Measurements from ENCODE around the gene LRRC15.

LRRC15 gene

GRCh38 chr3:194382892-194383223 lies 13.3 kb upstream of the LRRC15 start:
- H2AFZ ChIP-seq (ENCODE audit: insufficient read depth, low read length, poor library complexity) = no peak overlapping the region
- WGBS (ENCODE audit: extremely low coverage, insufficient coverage, insufficient read length) = no CpG with 5 or more reads among the region's 9 CpGs
- H3K27me3 ChIP-seq (ENCODE audit: insufficient read depth, low read length) = no peaks in the 10 kb centered on the region
- no peak overlapping the region for H3K4ac ChIP-seq (ENCODE audit: low read depth, low read length)
- H3K23ac ChIP-seq (ENCODE audit: low read length) = no peak overlapping the region
- H3K14ac ChIP-seq (ENCODE audit: low read length) = no peak overlapping the region
- DNase-seq = no peak
- H3K9me3 ChIP-seq (ENCODE audit: insufficient read depth, low read depth, low read length) = no peaks in the 10 kb centered on the region
- no peak overlapping the region for H2AK5ac ChIP-seq (ENCODE audit: low read length)
- peaks cover 0 to 2% of the 10 kb centered on the region in 2 experiments for H3K4me1 ChIP-seq (ENCODE audit: control insufficient read depth in 1 of 2, insufficient read depth in 2 of 2, low read length in 2 of 2)
- no peak overlapping the region for H4K12ac ChIP-seq (ENCODE audit: low read depth, low read length)
- no peak overlapping the region for H3K4me3 ChIP-seq (ENCODE audit: low read depth, low read length)
- no peaks in the 10 kb centered on the region for H3K36me3 ChIP-seq (ENCODE audit: control insufficient read depth in 1 of 2, insufficient read depth in 2 of 2, low read length in 2 of 2)
- H3K4me2 ChIP-seq (ENCODE audit: low read length) = no peak overlapping the region
- no peak overlapping the region for H3K9ac ChIP-seq (ENCODE audit: low read length)
- H2BK12ac ChIP-seq (ENCODE audit: low read length) = no peak overlapping the region
- H3K79me1 ChIP-seq (ENCODE audit: low read length) = no peaks in the 10 kb centered on the region
- no peak overlapping the region for H2BK5ac ChIP-seq (ENCODE audit: low read depth, low read length, poor library complexity)
- H4K91ac ChIP-seq (ENCODE audit: low read depth, low read length) = no peak overlapping the region
- H2BK120ac ChIP-seq (ENCODE audit: insufficient read depth, low read length, poor library complexity) = no peak overlapping the region
- no peak overlapping the region for H4K8ac ChIP-seq (ENCODE audit: low read depth, low read length)
- H3K18ac ChIP-seq (ENCODE audit: low read length) = no peak overlapping the region
- H3K27ac ChIP-seq (ENCODE audit: low read depth, low read length) = no peak overlapping the region
- H3K79me2 ChIP-seq (ENCODE audit: control insufficient read depth, insufficient read depth, low read length, poor library complexity) = no peaks in the 10 kb centered on the region

- no peak overlapping the region for H3K23ac ChIP-seq (ENCODE audit: low read length)
- H3K4me2 ChIP-seq (ENCODE audit: low read length) = no peak overlapping the region
- H3K14ac ChIP-seq (ENCODE audit: low read length) = no peak overlapping the region
- WGBS (ENCODE audit: extremely low coverage, insufficient coverage, insufficient read length) = no CpG with 5 or more reads among the region's 20 CpGs
- H3K9ac ChIP-seq (ENCODE audit: low read length) = no peak overlapping the region
- H4K12ac ChIP-seq (ENCODE audit: low read depth, low read length) = no peak overlapping the region
- H3K9me3 ChIP-seq (ENCODE audit: insufficient read depth, low read depth, low read length) = no peaks in the 10 kb centered on the region
- H2BK5ac ChIP-seq (ENCODE audit: low read depth, low read length, poor library complexity) = no peak overlapping the region
- H3K4me1 ChIP-seq (ENCODE audit: control insufficient read depth in 1 of 2, insufficient read depth in 2 of 2, low read length in 2 of 2) = peaks cover 0 to 2% of the 10 kb centered on the region in 2 experiments
- H2BK12ac ChIP-seq (ENCODE audit: low read length) = no peak overlapping the region
- no peaks in the 10 kb centered on the region for H3K27me3 ChIP-seq (ENCODE audit: insufficient read depth, low read length)
- DNase-seq = no peak
- no peak overlapping the region for H4K8ac ChIP-seq (ENCODE audit: low read depth, low read length)
- no peaks in the 10 kb centered on the region for H3K36me3 ChIP-seq (ENCODE audit: control insufficient read depth in 1 of 2, insufficient read depth in 2 of 2, low read length in 2 of 2)
- H3K79me1 ChIP-seq (ENCODE audit: low read length) = no peaks in the 10 kb centered on the region
- H3K4me3 ChIP-seq (ENCODE audit: low read depth, low read length) = no peak overlapping the region
- no peak overlapping the region for H2BK120ac ChIP-seq (ENCODE audit: insufficient read depth, low read length, poor library complexity)
- H3K4ac ChIP-seq (ENCODE audit: low read depth, low read length) = no peak overlapping the region
- H3K79me2 ChIP-seq (ENCODE audit: control insufficient read depth, insufficient read depth, low read length, poor library complexity) = no peaks in the 10 kb centered on the region
- H2AK5ac ChIP-seq (ENCODE audit: low read length) = no peak overlapping the region
- H3K27ac ChIP-seq (ENCODE audit: low read depth, low read length) = no peak overlapping the region
- no peak overlapping the region for H2AFZ ChIP-seq (ENCODE audit: insufficient read depth, low read length, poor library complexity)
- no peak overlapping the region for H4K91ac ChIP-seq (ENCODE audit: low read depth, low read length)
- H3K18ac ChIP-seq (ENCODE audit: low read length) = no peak overlapping the region
Measured at GRCh38 chr3:194382196-194382891, 12.8 kb upstream of the LRRC15 start.

- H4K8ac ChIP-seq (ENCODE audit: low read depth, low read length) = no peak overlapping the region
- WGBS (ENCODE audit: extremely low coverage, insufficient coverage, insufficient read length) = no CpG with 5 or more reads among the region's 17 CpGs
- H4K91ac ChIP-seq (ENCODE audit: low read depth, low read length) = no peak overlapping the region
- no peaks in the 10 kb centered on the region for H3K27me3 ChIP-seq (ENCODE audit: insufficient read depth, low read length)
- no peaks in the 10 kb centered on the region for H3K79me2 ChIP-seq (ENCODE audit: control insufficient read depth, insufficient read depth, low read length, poor library complexity)
- no peak overlapping the region for H2BK120ac ChIP-seq (ENCODE audit: insufficient read depth, low read length, poor library complexity)
- DNase-seq = no peak
- no peak overlapping the region for H2BK12ac ChIP-seq (ENCODE audit: low read length)
- no peak overlapping the region for H3K9ac ChIP-seq (ENCODE audit: low read length)
- H3K4ac ChIP-seq (ENCODE audit: low read depth, low read length) = no peak overlapping the region
- H3K9me3 ChIP-seq (ENCODE audit: insufficient read depth, low read depth, low read length) = no peaks in the 10 kb centered on the region
- no peak overlapping the region for H3K4me3 ChIP-seq (ENCODE audit: low read depth, low read length)
- H3K18ac ChIP-seq (ENCODE audit: low read length) = no peak overlapping the region
- no peaks in the 10 kb centered on the region for H3K79me1 ChIP-seq (ENCODE audit: low read length)
- H3K4me1 ChIP-seq (ENCODE audit: control insufficient read depth in 1 of 2, insufficient read depth in 2 of 2, low read length in 2 of 2) = peaks cover 0 to 2% of the 10 kb centered on the region in 2 experiments
- no peak overlapping the region for H3K27ac ChIP-seq (ENCODE audit: low read depth, low read length)
- no peak overlapping the region for H2AK5ac ChIP-seq (ENCODE audit: low read length)
- no peak overlapping the region for H3K14ac ChIP-seq (ENCODE audit: low read length)
- no peak overlapping the region for H2AFZ ChIP-seq (ENCODE audit: insufficient read depth, low read length, poor library complexity)
- H3K36me3 ChIP-seq (ENCODE audit: control insufficient read depth in 1 of 2, insufficient read depth in 2 of 2, low read length in 2 of 2) = no peaks in the 10 kb centered on the region
- H2BK5ac ChIP-seq (ENCODE audit: low read depth, low read length, poor library complexity) = no peak overlapping the region
- no peak overlapping the region for H4K12ac ChIP-seq (ENCODE audit: low read depth, low read length)
- no peak overlapping the region for H3K23ac ChIP-seq (ENCODE audit: low read length)
- H3K4me2 ChIP-seq (ENCODE audit: low read length) = no peak overlapping the region
Measured at GRCh38 chr3:194381460-194381875, 11.9 kb upstream of the LRRC15 start.

GRCh38 chr3:194380326-194380725 lies 10.8 kb upstream of the LRRC15 start:
- Histone ChIP-seq H4K12ac (ENCODE audit: low read depth, low read length) (no peak overlapping the region), H3K79me2 (ENCODE audit: control insufficient read depth, insufficient read depth, low read length, poor library complexity) (no peaks in the 10 kb centered on the region), H3K4ac (ENCODE audit: low read depth, low read length) (no peak overlapping the region), H3K27me3 (ENCODE audit: insufficient read depth, low read length) (no peaks in the 10 kb centered on the region), H3K27ac (ENCODE audit: low read depth, low read length) (no peak overlapping the region), H2AFZ (ENCODE audit: insufficient read depth, low read length, poor library complexity) (no peak overlapping the region), H3K4me2 (ENCODE audit: low read length) (no peak overlapping the region), H4K91ac (ENCODE audit: low read depth, low read length) (no peak overlapping the region), H3K23ac (ENCODE audit: low read length) (no peak overlapping the region), H3K4me1 (ENCODE audit: control insufficient read depth in 1 of 2, insufficient read depth in 2 of 2, low read length in 2 of 2) (peaks cover 0 to 2% of the 10 kb centered on the region in 2 experiments), H4K8ac (ENCODE audit: low read depth, low read length) (no peak overlapping the region), H3K36me3 (ENCODE audit: control insufficient read depth in 1 of 2, insufficient read depth in 2 of 2, low read length in 2 of 2) (no peaks in the 10 kb centered on the region), H3K14ac (ENCODE audit: low read length) (no peak overlapping the region), H2BK120ac (ENCODE audit: insufficient read depth, low read length, poor library complexity) (no peak overlapping the region), H3K79me1 (ENCODE audit: low read length) (no peaks in the 10 kb centered on the region), H3K4me3 (ENCODE audit: low read depth, low read length) (no peak overlapping the region), H3K18ac (ENCODE audit: low read length) (no peak overlapping the region), H3K9ac (ENCODE audit: low read length) (no peak overlapping the region), H3K9me3 (ENCODE audit: insufficient read depth, low read depth, low read length) (no peaks in the 10 kb centered on the region), H2AK5ac (ENCODE audit: low read length) (no peak overlapping the region), H2BK5ac (ENCODE audit: low read depth, low read length, poor library complexity) (no peak overlapping the region), H2BK12ac (ENCODE audit: low read length) (no peak overlapping the region)
- no CpG with 5 or more reads among the region's 7 CpGs for WGBS (ENCODE audit: extremely low coverage, insufficient coverage, insufficient read length)
- DNase-seq = no peak

All from trophoblast cell (in vitro differentiated cells and primary cell).